OCI-LY1 (cell line): ENCODE data around the gene TOP3B.

ENCODE experiments used
- H2AFZ ChIP-seq: fragments of 200-600 bp; sonication (generic), shearing (Covaris generic); 2 replicates; pipeline ENCODE4 v1.6.0; 2014; ENCODE audit warnings: antibody characterized with exemption, mild to moderate bottlenecking, low read length
- H3F3A ChIP-seq: fragments of 200-600 bp; sonication (generic), shearing (Covaris generic); 2 replicates; pipeline ENCODE4 v1.6.0; 2014; ENCODE audit warnings: mild to moderate bottlenecking, antibody characterized with exemption, low read length, moderate library complexity; ENCODE audit not compliant: insufficient read depth
- H3K27ac ChIP-seq: fragments of 200-600 bp; sonication (generic); 2 replicates; pipeline ENCODE4 v1.5.1; 2014; ENCODE audit warnings: low read length, mixed run types, mild to moderate bottlenecking, low read depth; ENCODE audit not compliant: poor library complexity, severe bottlenecking
- H3K27me3 ChIP-seq: fragments of 200-600 bp; sonication (generic); 2 replicates; pipeline ENCODE4 v1.6.0; 2014; ENCODE audit warnings: antibody characterized with exemption, mild to moderate bottlenecking, low read length, moderate library complexity; ENCODE audit not compliant: insufficient read depth
- H3K36me3 ChIP-seq: fragments of 200-600 bp; sonication (generic); 2 replicates; pipeline ENCODE4 v1.6.1; 2014; ENCODE audit warnings: mild to moderate bottlenecking, antibody characterized with exemption, low read length, moderate library complexity, mixed read lengths; ENCODE audit not compliant: insufficient read depth
- H3K4me1 ChIP-seq: fragments of 200-600 bp; sonication (generic); 2 replicates; pipeline ENCODE4 v1.5.1; 2014; ENCODE audit warnings: mild to moderate bottlenecking, low read length, moderate library complexity; ENCODE audit not compliant: insufficient read depth, severe bottlenecking
- H3K4me2 ChIP-seq: fragments of 200-600 bp; sonication (generic), shearing (Covaris generic); 2 replicates; pipeline ENCODE4 v1.6.1; 2014; ENCODE audit warnings: low read length
- H3K4me3 ChIP-seq: fragments of 200-600 bp; sonication (generic); 2 replicates; pipeline ENCODE4 v1.5.1; 2014; ENCODE audit warnings: low read length, low read depth, mild to moderate bottlenecking, mixed read lengths; ENCODE audit not compliant: poor library complexity, severe bottlenecking
- H3K79me2 ChIP-seq: fragments of 200-600 bp; shearing (Covaris generic); 2 replicates; pipeline ENCODE4 v1.6.1; 2016; ENCODE audit warnings: mixed run types, low read length, mixed read lengths; ENCODE audit not compliant: insufficient read depth
- H3K9ac ChIP-seq: fragments of 200-600 bp; sonication (generic), shearing (Covaris generic); 2 replicates; pipeline ENCODE4 v1.6.1; 2014; ENCODE audit warnings: mild to moderate bottlenecking, low read length, mixed read lengths
- H3K9me2 ChIP-seq: fragments of 200-600 bp; sonication (generic), shearing (Covaris generic); 2 replicates; pipeline ENCODE4 v1.6.1; 2014; ENCODE audit warnings: low read depth, mild to moderate bottlenecking, low read length, mixed read lengths
- H3K9me3 ChIP-seq: fragments of 200-600 bp; shearing (Covaris generic); 2 replicates; pipeline ENCODE4 v1.6.1; 2014; ENCODE audit warnings: low read length, mixed read lengths
- H4K20me1 ChIP-seq: fragments of 200-600 bp; sonication (generic), shearing (Covaris generic); 2 replicates; pipeline ENCODE4 v1.6.0; 2016; ENCODE audit warnings: mild to moderate bottlenecking, low read length; ENCODE audit not compliant: insufficient read depth
- EZH2 ChIP-seq: fragments of 200-600 bp; sonication (generic), shearing (Covaris generic); IDR thresholded peaks from 2 replicates; pipeline ENCODE4 v1.8.0; 2017; ENCODE audit warnings: borderline replicate concordance, mixed run types, mild to moderate bottlenecking, antibody characterized with exemption, low read length, moderate library complexity, mixed read lengths
- TF ChIP-seq, protein P1 (sequence below): fragments of 200-600 bp; sonication (generic), shearing (Covaris generic); IDR thresholded peaks from 2 replicates; pipeline ENCODE4 v1.5.1; 2017; ENCODE audit warnings: mild to moderate bottlenecking, antibody characterized with exemption, low read length, moderate library complexity, mixed read lengths

TOP3B gene

DNA sequence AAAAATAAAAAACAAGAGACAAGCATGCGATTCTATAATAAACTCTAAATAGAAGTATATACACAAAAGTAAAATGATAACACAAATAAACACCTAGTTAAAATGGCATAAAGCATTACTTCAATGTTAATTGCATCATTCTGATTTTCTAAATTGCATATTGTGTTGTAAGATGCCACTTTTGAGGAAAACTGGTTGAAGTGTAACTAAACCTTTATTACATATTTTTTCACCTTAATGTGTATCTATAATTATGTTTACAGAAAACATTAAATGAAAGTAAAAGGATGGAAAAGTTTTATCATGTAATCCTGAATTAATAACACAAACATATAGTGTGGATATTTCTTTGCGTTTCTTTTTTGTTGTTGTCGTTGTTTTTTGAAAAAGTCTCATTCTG lies 45.4 kb upstream of the TOP3B start:
- H4K20me1 ChIP-seq, result no peaks in the 10 kb centered on the region
- H2AFZ ChIP-seq, result no peak overlapping the region
- no peaks in the 10 kb centered on the region for H3K9me2 ChIP-seq
- no peaks in the 10 kb centered on the region for H3K27me3 ChIP-seq
- peaks cover 81% of the 10 kb centered on the region for H3K4me1 ChIP-seq
- peak overlapping the region; percentile 7; the same call in 1 of the 2 replicates for H3K9ac ChIP-seq
- H3K9me3 ChIP-seq, result no peaks in the 10 kb centered on the region
- peak overlapping the region; percentile 99 for H3K27ac ChIP-seq
- no peaks in the 10 kb centered on the region for H3F3A ChIP-seq
- H3K79me2 ChIP-seq, result peaks cover 20% of the 10 kb centered on the region
- TF ChIP-seq, protein P1, sequence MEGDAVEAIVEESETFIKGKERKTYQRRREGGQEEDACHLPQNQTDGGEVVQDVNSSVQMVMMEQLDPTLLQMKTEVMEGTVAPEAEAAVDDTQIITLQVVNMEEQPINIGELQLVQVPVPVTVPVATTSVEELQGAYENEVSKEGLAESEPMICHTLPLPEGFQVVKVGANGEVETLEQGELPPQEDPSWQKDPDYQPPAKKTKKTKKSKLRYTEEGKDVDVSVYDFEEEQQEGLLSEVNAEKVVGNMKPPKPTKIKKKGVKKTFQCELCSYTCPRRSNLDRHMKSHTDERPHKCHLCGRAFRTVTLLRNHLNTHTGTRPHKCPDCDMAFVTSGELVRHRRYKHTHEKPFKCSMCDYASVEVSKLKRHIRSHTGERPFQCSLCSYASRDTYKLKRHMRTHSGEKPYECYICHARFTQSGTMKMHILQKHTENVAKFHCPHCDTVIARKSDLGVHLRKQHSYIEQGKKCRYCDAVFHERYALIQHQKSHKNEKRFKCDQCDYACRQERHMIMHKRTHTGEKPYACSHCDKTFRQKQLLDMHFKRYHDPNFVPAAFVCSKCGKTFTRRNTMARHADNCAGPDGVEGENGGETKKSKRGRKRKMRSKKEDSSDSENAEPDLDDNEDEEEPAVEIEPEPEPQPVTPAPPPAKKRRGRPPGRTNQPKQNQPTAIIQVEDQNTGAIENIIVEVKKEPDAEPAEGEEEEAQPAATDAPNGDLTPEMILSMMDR, result no peak
- no peak for TF ChIP-seq EZH2
- peak overlapping the region; percentile 21; the same call in 1 of the 2 replicates for H3K4me2 ChIP-seq
- H3K4me3 ChIP-seq, result peak overlapping the region; percentile 1
- peaks cover 28% of the 10 kb centered on the region for H3K36me3 ChIP-seq

DNA sequence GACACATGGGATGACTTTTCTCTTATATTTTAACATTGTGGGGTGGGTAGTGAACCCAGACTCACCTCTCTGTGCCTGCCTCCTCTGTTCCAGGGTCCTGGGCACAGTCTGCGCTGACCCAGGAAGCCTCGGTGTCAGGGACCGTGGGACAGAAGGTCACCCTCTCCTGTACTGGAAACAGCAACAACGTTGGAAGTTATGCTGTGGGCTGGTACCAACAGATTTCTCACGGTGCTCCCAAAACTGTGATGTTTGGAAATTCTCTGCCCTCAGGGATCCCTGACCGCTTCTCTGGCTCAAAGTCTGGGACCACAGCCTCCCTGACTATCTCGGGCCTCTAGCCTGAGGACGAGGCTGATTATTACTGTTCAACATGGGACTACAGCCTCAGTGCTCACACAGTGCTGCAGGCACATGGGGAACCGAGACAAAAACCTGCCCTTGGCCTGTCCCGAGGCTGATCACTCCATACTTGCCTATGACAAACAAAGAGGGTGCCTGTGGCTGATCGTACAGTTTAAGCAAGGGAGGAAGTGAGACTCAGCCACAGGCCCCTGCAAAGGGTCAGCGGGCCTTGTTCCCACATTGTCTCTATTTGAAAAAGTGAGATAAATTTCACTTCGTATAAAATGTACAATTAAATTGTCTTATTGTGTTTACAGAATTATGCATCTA lies 43.7 kb upstream of the TOP3B start:
- peak overlapping the region; percentile 83 for H3K9ac ChIP-seq
- peaks cover 45% of the 10 kb centered on the region for H3K36me3 ChIP-seq
- no peaks in the 10 kb centered on the region for H3K27me3 ChIP-seq
- no peaks in the 10 kb centered on the region for H4K20me1 ChIP-seq
- H3K9me3 ChIP-seq, result no peaks in the 10 kb centered on the region
- peak overlapping the region; percentile 93 for H3K4me2 ChIP-seq
- no peak for TF ChIP-seq EZH2
- TF ChIP-seq, protein P1, result no peak
- H3K9me2 ChIP-seq, result no peaks in the 10 kb centered on the region
- H3F3A ChIP-seq, result no peaks in the 10 kb centered on the region
- no peak overlapping the region for H2AFZ ChIP-seq
- peaks cover 20% of the 10 kb centered on the region for H3K79me2 ChIP-seq
- H3K4me1 ChIP-seq, result peaks cover 64% of the 10 kb centered on the region
- peak overlapping the region; percentile 65 for H3K4me3 ChIP-seq
- H3K27ac ChIP-seq, result peak overlapping the region; percentile 99

DNA sequence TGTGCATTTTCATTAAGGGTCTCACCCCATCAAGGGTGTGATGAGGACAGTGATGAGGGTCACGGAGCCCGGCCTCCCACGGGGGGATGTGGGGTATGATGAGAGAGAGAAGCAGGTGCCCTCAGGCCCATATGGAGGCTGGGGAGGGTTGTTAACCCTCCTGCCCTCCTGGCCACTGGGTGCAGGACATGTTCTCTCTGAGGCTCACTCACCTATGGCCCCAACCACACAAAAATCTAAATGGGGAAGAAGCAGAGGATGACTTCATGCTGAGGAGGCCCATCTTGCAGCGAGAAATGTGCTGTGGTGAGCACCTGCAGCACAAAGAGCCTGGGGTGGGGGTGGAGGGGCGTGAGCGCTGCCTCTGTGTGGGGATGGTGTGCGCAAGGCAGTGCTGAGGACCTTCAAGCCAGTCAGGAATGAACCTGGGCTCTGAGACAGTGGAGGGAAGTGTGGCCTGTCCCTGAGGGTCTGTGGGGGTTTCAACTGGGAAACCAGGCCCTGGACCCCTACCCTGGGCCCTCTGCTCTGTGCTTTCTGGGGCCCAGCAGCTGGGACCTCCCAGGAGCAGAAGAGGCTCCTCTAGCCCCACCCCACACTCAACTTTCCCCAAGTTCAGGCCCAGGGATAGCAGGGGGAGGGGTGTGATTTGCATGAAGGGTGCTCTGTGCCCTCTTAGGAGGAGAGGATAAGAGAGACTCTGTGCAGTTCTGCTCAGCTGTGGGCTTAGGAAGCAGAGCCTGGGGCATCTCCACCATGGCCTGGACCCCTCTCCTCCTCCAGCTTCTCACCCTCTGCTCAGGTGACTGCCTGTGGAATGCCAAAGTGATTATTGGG lies 43.0 kb upstream of the TOP3B start:
- Histone ChIP-seq H3K9me2 (no peaks in the 10 kb centered on the region), H3K36me3 (peaks cover 53% of the 10 kb centered on the region), H3K27me3 (no peaks in the 10 kb centered on the region), H3K9me3 (no peaks in the 10 kb centered on the region), H3K4me1 (peaks cover 57% of the 10 kb centered on the region), H3K4me3 (peak overlapping the region; percentile 65), H3K27ac (peak overlapping the region; percentile 99), H2AFZ (no peak overlapping the region), H3K4me2 (peak overlapping the region; percentile 93), H4K20me1 (no peaks in the 10 kb centered on the region), H3F3A (no peaks in the 10 kb centered on the region), H3K79me2 (peaks cover 20% of the 10 kb centered on the region), H3K9ac (peak overlapping the region; percentile 83)
- TF ChIP-seq, protein P1, result no peak
- TF ChIP-seq EZH2, result no peak
